Choroid plexus epithelial cell (primary cell): ENCODE data around the gene HSF4.

Experiments used
- DNase-seq: peaks from one replicate; pipeline ENCODE4 v3.0.0-alpha.2; 2010; ENCODE audit warnings: low read depth
- H3K4me3 ChIP-seq: 2 replicates; pipeline ENCODE4 v1.5.1; 2011; ENCODE audit warnings: low read depth, mild to moderate bottlenecking, control low read depth, low read length, moderate library complexity
- TF ChIP-seq, protein P1 (sequence below): conservative IDR thresholded peaks from 2 replicates; pipeline ENCODE4 v1.5.1; 2011; ENCODE audit warnings: low read depth, mild to moderate bottlenecking, control low read depth, inconsistent platforms, low read length, moderate library complexity

Gene HSF4

GRCh38 chr16:67186550-67186950, 22.0 kb downstream of the HSF4 start:
- H3K4me3 ChIP-seq = no peak overlapping the region
- TF ChIP-seq, protein P1, sequence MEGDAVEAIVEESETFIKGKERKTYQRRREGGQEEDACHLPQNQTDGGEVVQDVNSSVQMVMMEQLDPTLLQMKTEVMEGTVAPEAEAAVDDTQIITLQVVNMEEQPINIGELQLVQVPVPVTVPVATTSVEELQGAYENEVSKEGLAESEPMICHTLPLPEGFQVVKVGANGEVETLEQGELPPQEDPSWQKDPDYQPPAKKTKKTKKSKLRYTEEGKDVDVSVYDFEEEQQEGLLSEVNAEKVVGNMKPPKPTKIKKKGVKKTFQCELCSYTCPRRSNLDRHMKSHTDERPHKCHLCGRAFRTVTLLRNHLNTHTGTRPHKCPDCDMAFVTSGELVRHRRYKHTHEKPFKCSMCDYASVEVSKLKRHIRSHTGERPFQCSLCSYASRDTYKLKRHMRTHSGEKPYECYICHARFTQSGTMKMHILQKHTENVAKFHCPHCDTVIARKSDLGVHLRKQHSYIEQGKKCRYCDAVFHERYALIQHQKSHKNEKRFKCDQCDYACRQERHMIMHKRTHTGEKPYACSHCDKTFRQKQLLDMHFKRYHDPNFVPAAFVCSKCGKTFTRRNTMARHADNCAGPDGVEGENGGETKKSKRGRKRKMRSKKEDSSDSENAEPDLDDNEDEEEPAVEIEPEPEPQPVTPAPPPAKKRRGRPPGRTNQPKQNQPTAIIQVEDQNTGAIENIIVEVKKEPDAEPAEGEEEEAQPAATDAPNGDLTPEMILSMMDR = no peak
- DNase-seq = no peak

GRCh38 chr16:67187175-67187890, 22.8 kb downstream of the HSF4 start:
- TF ChIP-seq, protein P1 = no peak
- DNase-seq = no peak
- H3K4me3 ChIP-seq = no peak overlapping the region

GRCh38 chr16:67188323-67188722, 23.8 kb downstream of the HSF4 start:
- no peak overlapping the region for H3K4me3 ChIP-seq
- TF ChIP-seq, protein P1 = no peak
- no peak for DNase-seq

DNA sequence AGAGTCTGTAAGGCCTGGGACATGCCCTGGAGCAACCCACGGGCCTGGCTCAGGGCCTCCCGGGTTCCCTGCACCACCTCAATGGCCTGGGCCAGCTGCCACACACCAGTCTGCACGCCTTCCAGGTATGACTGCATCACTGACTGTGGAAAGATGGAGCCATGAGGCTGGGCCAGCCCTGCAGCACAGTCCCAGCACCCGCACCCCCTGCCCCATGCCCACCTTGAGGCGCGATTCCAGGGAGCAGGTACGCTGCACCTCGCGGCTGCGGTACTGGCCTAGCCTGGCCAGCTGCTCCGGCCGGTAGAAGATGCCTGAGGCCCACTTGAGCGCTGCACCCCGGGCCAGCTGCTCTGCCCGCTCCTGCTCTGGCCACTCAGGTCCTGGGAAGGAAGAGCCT, 24.3 kb downstream of the HSF4 start:
- no peak for DNase-seq
- TF ChIP-seq, protein P1 = no peak
- no peak overlapping the region for H3K4me3 ChIP-seq

DNA sequence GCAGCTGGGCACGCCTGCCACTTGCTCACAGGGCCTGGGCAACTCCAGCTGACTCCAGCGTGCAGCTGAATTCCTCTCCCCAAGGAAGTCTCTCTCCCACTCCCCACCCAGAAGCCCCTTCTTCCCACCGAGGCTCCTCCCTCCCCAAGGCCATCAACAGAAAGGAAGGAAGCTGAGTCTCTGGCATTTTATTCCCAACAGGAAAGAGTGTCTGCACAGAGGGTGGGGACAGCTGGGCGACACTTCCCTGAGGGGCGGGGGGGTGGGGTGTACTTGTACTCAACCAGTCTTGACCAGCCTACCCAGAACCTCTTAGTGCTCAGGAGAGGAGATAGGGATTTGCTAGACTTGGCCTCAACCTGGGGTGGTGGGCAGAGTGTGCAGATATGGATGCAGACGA, 25.5 kb downstream of the HSF4 start, which contains the start of gene EXOC3L1:
TSS of gene EXOC3L1 (minus strand) at position 96 of the 400 bp plus-strand sequence. CDS start 460 bp downstream, outside the sequence.
- H3K4me3 ChIP-seq = no peak within 1 kb of the TSS
- TF ChIP-seq, protein P1 = no peak

DNA sequence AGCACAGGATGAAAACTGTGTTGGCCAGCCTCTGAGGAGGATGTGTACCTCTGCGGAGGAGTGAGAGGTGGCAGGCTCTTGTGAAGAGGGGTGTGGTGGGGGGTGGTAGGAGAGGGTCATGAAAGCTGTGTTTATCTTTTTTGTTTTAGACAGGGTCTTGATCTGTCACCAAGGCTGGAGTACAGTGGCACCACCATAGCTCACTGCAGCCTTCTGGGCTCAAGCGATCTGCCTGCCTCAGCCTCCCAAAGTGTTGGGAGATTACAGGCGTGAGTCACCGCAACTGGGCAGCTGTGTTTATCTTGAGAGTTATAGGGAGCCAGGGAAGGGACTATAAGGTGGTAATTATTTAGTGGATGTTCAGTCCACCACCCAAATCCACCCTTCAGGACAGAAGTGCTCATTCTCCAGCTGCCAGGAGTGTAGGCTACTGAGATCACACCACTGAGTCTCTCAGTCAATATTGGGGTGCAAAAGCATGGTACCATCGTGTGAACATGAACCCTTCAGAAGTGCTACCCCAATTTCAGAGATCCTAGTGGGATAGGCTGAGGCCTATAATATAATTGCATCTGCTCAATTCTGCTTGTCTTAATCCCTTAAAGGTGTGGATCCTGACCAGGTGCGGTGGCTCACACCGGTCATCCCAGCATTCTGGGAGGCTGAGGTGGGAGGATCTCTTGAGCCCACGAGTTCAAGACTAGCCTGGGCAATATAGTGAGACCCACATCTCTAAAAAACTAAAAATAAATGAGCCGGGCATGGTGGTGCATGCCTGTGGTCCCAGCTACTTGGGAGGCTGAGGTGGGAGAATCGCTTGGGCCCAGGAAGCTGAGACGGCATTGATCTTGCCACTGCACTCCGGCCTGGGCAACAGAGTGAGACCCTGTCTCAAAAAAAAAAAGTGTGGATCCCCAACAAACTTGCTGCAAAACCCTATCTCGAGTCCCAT, 26.2 kb downstream of the HSF4 start:
- TF ChIP-seq, protein P1 = no peak
- H3K4me3 ChIP-seq = no peak overlapping the region
- DNase-seq = no peak

More for the DNA sequence above, 25.5 kb downstream of the HSF4 start, which contains the start of gene EXOC3L1:
- no peak for DNase-seq
